Prostate gland (tissue), 2 donors: ENCODE measurements around the gene TNS3. TPM values are rescaled to one million over a fixed set of nuclear protein-coding genes. Genes with fewer than 3 reads are reported as not detected.

Source experiments
- DNase-seq: peaks from one replicate; pipeline ENCODE4 v3.0.0-alpha.2; 2019; ENCODE audit warnings: low spot score
- H3K27ac ChIP-seq, 2 donors: fragments of 200-600 bp; sonication (generic); 2 replicates each; pipeline ENCODE4 v1.5.1; 2017 to 2019
- H3K27me3 ChIP-seq: fragments of 200-600 bp; sonication (generic); replicated peaks from 2 replicates; pipeline ENCODE4 v1.5.1; 2019; ENCODE audit not compliant: insufficient read depth
- H3K36me3 ChIP-seq, 2 donors: fragments of 200-600 bp; sonication (generic); 1 replicate in 1 of 2; 2 replicates in 1 of 2; pipeline versions ENCODE4 v1.5.1 to v1.8.1; 2017 to 2019
- H3K4me1 ChIP-seq: fragments of 200-600 bp; sonication (generic); replicated peaks from 2 replicates; pipeline ENCODE4 v1.5.1; 2019
- H3K4me3 ChIP-seq, 2 donors: fragments of 200-600 bp; sonication (generic); 2 replicates each; pipeline ENCODE4 v1.5.1; 2017 to 2019
- H3K9me3 ChIP-seq: fragments of 200-600 bp; sonication (generic); 2 replicates; pipeline ENCODE4 v1.5.1; 2017
- CTCF ChIP-seq, 4 experiments: fragments of 200-600 bp in 2 of 4; fragments of 450-650 bp in 2 of 4; sonication (generic) in 2 of 4; IDR thresholded peaks; 1 replicate in 3 of 4; 2 replicates in 1 of 4; pipeline ENCODE4 v1.5.1; 2016 to 2019; ENCODE audit warnings: antibody characterized with exemption in 4 of 4, mild to moderate bottlenecking in 2 of 4, moderate library complexity in 2 of 4
- POLR2A ChIP-seq: fragments of 450-650 bp; IDR thresholded peaks from one replicate; pipeline ENCODE4 v1.6.1; 2016; ENCODE audit warnings: antibody characterized with exemption, mild to moderate bottlenecking
- POLR2AphosphoS5 ChIP-seq: sonication (generic); formaldehyde crosslinking; IDR thresholded peaks from one replicate; pipeline ENCODE4 v1.6.1; 2017; ENCODE audit warnings: antibody characterized with exemption
- WGBS: methylation state at CpG from one replicate; pipeline ENCODE4 v1.1.5; 2018; 5-methylcytosine and 5-hydroxymethylcytosine counted together
- intact Hi-C: fragments of 100-400 bp; cut with DNase I; formaldehyde crosslinking; loops from one replicate; pipeline ENCODE4 v1.14.2; 2022
- total RNA-seq, 2 donors: library from RNA; depleted of rRNA; stranded (reverse); fragments of >200 nt; gene quantifications; one replicate each; pipeline ENCODE4 v1.1.0, GENCODE V29; 2016

Gene TNS3
- total RNA-seq, 2 donors from 2014 or later = 19.5 to 95.8 TPM

- Histone ChIP-seq H3K27me3 (no peaks in the 10 kb centered on the region), H3K36me3 (no peaks in the 10 kb centered on the region), H3K9me3 (no peaks in the 10 kb centered on the region), H3K27ac (no peak overlapping the region), H3K4me3 (no peak overlapping the region), H3K4me1 (no peaks in the 10 kb centered on the region)
- intact Hi-C loops = no loop called here
- no peak for TF ChIP-seq POLR2A
- DNase-seq = no peak
- WGBS = 84% methylated on average over 6 of the region's 6 CpGs
These were observed 51.9 kb downstream of the TNS3 start for GRCh38 chr7:47529826-47530555.

- Histone ChIP-seq H3K9me3 (no peaks in the 10 kb centered on the region), H3K4me1 (no peaks in the 10 kb centered on the region), H3K27me3 (no peaks in the 10 kb centered on the region), H3K27ac (no peak overlapping the region), H3K36me3 (no peaks in the 10 kb centered on the region), H3K4me3 (no peak overlapping the region)
- no peak for DNase-seq
- 100% methylated on average over 1 of the region's 1 CpG for WGBS
- TF ChIP-seq POLR2AphosphoS5 = no peak
- no peak for TF ChIP-seq POLR2A
- TF ChIP-seq CTCF (IDR thresholded peaks at IDR 0.05) = no peak
- intact Hi-C loops = no loop called here
These were observed 52.5 kb downstream of the TNS3 start for GRCh38 chr7:47529405-47529804.

GRCh38 chr7:47528471-47528870 lies 53.4 kb downstream of the TNS3 start:
- TF ChIP-seq CTCF (IDR thresholded peaks at IDR 0.05) (no peak), POLR2A (no peak), POLR2AphosphoS5 (no peak)
- Histone ChIP-seq H3K4me3 (no peak overlapping the region), H3K4me1 (no peaks in the 10 kb centered on the region), H3K27me3 (no peaks in the 10 kb centered on the region), H3K9me3 (no peaks in the 10 kb centered on the region), H3K36me3 (no peaks in the 10 kb centered on the region), H3K27ac (no peak overlapping the region)
- 83% methylated on average over 6 of the region's 6 CpGs for WGBS
- intact Hi-C loops = no loop called here
- DNase-seq = no peak

- Histone ChIP-seq H3K27ac (no peak overlapping the region), H3K36me3 (no peaks in the 10 kb centered on the region)
- WGBS = 98% methylated on average over 6 of the region's 6 CpGs
These were observed 55.4 kb downstream of the TNS3 start for GRCh38 chr7:47526466-47526865.

GRCh38 chr7:47525066-47525623 lies 56.8 kb downstream of the TNS3 start:
- Histone ChIP-seq H3K27ac (no peak overlapping the region), H3K4me3 (no peak overlapping the region), H3K27me3 (no peaks in the 10 kb centered on the region), H3K4me1 (no peaks in the 10 kb centered on the region), H3K9me3 (no peaks in the 10 kb centered on the region), H3K36me3 (no peaks in the 10 kb centered on the region)
- no peak for TF ChIP-seq POLR2AphosphoS5
- no peak for TF ChIP-seq POLR2A
- TF ChIP-seq CTCF (IDR thresholded peaks at IDR 0.05) = no peak
- intact Hi-C loops = no loop called here
- WGBS = 84% methylated on average over 12 of the region's 12 CpGs
- no peak for DNase-seq

More at GRCh38 chr7:47526466-47526865, 55.4 kb downstream of the TNS3 start:
- no peak for TF ChIP-seq POLR2AphosphoS5
- no peak for TF ChIP-seq CTCF (IDR thresholded peaks at IDR 0.05)
- TF ChIP-seq POLR2A = no peak
- Histone ChIP-seq H3K27me3 (no peaks in the 10 kb centered on the region), H3K4me1 (no peaks in the 10 kb centered on the region), H3K4me3 (no peak overlapping the region), H3K9me3 (no peaks in the 10 kb centered on the region)
- no peak for DNase-seq
- intact Hi-C loops = no loop called here
